Activated CD4-positive, alpha-beta T cell treated with anti-CD3 and anti-CD28 coated beads, Interleukin-2, Interleukin-4, amounts not matched to agents 100 ng/mL and 50 ng/mL, durations not matched to agents 16 hours and 8 hours (primary cell): Measurements from ENCODE around the gene UBE3B.
A peak's percentile ranks its signal among the peaks of the same experiment; 100 is the strongest.

Experiments
- DNase-seq: peaks from one replicate; pipeline ENCODE4 v3.0.0-alpha.2; 2020; ENCODE audit warnings: low spot score

The UBE3B gene

DNA sequence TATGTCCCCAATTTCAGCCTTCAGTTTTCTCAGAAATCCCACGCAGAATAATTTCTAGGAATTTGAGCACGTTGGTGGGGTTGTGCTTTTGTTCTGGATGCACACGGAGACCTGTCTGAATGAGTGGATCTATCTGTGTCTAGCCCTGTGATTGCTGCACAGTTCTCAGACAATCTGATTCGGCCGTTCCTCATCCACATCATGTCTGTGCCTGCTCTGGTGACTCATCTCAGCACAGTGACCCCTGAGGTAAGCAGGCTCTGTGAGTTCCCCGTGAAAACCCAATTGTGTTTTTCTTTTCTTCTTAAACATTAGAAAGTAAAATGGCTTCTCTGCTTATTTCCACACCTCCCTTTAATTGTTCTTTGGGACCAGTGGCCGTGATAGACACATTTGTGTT is 20.2 kb downstream of the UBE3B start:
- DNase-seq = no peak

DNA sequence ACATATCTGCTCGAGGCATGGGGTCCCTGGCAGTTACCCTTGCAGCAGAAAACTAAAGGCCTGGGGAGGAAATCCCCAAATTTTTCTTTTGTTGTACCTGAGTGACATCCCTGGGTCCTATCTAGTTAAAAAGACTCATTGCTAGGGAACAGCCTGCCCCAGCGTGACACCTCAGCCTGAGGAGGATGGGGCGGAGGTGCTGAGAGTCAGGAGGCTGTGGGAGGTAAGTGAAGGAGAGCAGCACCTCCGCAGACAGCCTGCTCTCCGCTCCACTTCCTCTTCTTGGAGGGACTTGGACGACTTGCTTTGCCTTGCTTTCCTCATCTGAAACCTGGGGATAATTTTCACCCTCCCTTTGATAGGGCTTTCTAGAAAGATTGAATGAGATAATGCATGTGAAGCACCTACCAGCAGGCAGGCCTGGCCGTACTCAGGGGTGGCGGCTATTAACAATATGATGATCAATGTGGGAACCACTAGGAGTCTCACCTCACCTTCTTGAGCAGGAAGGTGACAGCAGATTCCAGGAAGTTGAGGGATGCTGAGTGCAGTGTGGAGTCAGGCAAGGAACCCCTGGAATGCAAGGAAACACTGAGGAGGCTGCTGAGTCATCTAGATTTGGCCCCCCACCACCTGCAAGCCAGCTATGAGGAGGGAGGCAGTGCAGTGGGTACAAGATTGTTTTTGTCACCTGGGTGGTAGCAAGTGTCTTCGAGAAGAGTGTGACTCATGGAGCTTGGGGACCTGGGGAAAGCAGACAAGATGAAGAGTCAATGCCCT is 23.2 kb downstream of the UBE3B start:
- DNase-seq = no peak

DNA sequence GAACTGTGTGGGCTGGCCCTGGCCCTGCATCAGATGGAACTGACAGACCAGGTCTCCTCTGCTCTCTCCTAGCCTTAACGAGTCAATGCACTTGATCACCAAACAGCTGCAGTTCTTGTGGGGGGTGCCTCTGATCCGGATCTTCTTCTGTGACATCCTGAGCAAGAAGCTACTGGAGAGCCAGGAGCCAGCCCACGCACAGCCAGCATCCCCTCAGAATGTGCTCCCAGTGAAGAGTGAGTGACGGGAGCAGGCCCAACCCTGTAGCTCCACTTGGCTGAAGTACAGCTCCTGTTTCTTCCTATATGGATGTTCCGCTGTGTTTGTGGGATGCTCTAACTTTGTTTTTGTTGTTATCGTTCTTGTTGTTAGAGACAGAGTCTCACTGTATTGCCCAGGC is 23.9 kb downstream of the UBE3B start:
- DNase-seq = no peak

DNA sequence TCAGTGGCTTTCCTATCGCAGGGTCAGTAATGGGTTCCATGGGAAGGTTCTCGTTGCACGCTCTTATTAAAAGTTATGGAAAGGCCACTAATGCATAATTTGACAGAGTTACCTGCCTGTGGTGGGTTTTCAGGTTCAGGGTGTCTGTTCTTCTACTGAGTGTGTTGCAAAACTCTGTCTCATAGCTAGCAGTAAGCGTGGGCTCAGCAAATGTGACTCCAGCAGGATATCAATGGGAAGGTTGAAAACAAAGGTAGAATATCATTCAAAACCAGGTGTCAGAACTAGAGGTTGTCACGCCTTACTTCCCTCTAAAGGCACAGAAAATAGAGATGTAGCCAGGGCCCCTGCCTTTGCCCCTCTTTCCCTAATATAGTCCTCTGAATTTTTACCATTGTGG is 24.9 kb downstream of the UBE3B start:
- DNase-seq = no peak

DNA sequence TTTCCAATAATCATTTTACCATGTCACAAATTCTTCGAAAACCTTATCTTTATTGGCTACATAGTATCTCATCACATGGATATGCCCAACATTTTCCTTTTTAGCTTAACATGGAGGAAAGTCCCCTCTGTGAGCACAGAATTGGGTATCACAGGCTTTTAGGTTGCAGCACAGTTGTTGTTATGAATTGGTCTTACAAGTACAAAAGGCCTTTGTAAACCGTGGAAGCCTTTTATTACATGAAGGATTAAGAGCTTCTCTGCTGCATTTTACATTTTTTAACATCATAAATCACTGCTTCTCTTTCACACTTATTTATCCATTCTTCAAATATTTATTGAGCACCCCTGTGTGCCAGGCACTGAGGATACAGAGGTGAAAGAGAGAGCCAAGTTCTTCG is 26.2 kb downstream of the UBE3B start:
- DNase-seq = no peak

DNA sequence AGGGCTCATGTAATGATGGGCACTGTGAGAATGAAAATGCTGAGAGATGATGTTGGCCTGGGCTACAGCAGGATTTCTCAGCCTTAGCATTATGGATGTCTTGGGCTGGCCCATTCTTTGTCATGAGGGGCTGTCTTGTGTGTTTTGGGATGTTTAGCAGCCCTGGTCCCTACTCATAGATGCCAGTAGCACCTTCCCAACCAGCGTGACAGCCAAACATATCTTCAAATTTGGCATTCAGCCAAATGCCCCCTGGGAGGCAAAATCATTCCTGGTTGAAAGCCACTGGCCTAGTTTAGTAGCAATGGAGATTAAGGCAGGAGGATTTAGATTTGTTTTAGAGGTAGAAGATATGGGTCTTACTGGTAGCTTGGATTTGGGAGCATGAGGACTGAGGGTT is 26.6 kb downstream of the UBE3B start:
- no peak for DNase-seq

DNA sequence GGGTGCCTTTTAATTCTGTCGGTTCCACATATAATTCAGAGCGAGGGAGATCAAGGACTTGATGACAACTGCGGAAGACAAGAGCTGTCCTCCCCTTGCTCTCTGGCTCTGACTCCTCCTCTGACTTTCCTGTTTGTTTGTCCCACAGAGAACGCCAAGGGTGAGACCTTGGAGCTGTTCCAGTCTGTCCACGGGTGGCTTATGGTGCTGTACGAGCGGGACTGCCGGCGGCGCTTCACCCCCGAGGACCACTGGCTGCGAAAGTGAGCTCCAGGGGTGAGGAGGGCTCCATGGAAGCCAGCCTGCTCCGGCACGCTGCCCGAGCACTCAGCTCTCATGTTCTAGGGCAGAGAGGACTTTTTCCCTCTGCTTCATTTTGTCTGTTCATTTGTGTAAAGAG is 32.8 kb downstream of the UBE3B start:
- no peak for DNase-seq

DNA sequence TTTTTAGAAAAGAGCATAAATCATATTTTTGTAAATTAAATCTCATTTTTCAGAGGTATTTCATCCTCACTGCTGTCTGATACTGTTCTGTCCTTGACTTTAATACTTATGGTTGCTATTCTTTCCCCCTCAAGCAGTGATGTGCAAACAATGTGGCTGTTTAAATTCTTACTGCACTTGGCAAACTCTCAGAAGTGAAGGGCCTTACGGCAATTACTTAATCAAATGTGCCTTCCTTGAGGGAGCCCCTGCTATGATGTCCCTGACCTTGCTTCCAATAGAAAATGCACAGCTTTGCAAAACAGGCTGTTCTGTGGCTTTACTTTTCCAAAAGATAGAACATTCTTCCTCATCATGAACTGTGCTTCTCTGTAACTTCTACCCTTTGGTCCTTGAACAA is 35.2 kb downstream of the UBE3B start:
- DNase-seq = no peak

DNA sequence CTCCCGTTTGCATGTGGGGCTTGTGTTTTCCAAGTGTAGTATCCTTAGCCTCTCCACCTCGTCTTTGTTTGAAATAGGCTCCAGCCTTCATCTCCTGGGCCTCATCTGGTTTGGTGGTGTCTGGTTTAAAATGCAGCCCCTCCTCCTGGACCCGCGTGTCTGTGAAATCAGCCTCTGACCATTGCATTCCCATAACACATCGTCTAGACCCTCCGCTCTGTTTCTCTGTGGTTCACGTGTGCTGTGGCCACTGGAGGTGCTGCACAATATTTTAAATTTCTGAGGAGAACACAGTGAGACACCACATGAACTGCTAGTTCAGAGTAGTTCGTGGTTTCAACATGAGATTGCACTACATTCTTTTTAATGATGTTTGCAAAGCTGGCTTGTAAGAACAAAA is 35.6 kb downstream of the UBE3B start:
- no peak for DNase-seq

DNA sequence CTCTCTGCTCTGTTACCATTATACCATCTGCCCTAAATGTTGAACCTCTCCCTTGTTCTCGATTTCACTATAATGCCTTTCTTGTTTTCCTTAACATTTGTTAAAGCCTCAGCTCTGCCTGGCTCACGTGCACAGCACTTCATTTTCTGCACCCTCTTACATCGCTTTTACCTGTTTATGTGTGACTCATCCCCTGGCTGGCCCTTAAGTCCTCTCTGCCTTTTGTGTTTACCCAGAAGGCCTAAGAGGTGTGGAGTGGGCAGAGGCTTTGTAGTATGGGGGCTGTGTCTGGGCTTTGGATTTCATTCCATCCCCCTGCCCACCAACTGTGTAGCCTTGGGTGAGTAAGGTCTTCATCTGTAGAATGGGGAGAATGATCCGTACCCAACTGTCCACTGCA is 36.5 kb downstream of the UBE3B start:
- no peak for DNase-seq

DNA sequence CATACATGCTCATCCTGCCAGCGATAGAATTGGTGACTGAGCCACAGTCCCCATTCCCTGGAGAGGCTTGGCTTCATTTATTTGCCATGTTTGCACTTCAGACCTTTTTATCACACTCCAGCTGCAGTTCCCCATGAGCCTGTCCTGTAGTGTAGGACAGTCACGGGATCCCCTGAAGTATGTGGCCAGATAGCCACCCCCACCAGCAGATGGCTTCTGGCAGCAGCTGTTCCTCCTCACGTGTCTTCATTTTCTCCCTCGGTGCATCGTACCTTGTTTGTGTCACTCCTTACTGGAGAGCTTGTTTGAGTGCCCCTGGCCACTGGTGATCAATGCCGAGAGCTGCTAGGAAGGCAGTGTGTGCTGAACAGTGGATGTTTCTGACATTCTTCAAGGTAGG is 40.2 kb downstream of the UBE3B start:
- DNase-seq = no peak

DNA sequence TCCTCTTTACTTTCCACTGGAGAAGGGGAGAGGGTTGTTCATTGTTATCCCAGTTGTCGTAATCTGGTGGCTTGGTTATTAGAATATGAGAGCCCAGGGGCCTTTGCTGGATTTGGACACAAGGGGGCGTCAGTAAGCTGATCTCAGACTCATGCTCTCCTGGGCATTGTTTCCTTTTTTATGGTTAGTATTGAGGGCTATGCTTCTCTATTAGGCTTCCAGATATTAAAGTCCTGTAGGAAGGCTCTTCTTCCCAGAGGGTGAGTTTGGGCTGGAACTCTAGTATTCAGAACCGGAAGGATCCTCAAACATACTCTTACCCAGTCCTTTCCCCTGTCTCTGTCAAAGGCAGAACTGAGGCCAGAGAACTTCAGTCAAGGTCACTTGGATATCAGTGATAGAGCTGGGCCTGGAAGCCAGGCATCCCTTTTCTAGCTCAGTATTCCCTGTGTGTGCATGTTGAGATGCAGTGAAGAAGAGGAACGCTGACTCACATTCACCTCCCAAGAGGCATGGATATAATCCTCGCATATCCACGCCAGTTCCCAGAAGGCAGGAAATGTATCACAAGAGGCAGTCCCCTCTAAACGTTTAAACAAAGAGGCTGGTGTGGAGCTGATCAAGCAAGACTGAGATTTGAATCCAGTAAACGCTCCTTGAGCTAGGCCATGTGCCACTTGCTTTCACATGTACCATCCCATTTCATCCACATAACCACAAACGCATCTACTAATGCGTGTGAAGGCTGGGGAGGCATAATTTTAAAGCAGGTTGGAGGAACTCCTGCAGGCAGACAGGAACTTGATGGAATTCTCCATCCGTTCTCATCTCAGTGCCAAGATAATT is 41.6 kb downstream of the UBE3B start:
- DNase-seq = peak; percentile 56

DNA sequence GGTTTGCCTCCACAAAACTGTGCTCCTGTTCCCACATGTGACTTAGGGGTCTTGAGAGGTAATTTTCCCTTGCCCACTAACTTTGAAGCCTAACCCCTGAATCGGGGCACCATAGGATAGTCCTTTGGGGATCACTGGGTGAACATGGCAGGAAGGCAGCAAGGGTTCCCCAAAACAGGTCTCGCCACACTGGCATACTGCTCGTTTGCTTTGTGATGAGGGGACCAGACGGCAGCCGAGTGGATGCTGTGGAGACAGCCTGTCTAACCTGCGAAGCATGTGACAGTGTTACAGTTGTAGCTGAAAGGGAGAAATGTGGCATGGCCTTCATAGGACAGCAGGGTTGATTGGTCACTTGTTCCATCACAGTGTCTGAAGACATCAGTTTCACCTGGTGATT is 42.4 kb downstream of the UBE3B start:
- DNase-seq = no peak

DNA sequence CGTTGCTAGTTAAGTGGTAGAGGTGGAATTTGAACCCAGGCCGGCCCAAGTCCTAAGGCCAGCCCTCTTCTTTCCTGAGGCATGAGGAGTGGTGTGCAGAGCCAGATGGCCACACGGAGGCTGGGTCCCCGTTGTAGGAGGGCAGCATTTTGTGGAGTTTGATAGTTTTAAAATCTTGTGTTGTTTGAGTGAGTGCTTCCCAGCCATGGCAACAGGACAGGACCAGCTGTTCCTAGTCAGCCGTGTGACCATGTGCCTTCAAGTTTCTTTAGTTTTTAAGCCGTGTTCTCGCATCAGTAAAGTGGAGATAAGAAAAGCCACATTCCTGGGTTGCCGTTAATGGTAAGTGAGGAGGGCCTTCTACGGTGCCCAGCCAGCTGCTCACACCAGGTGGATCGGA is 44.4 kb downstream of the UBE3B start:
- DNase-seq = no peak

DNA sequence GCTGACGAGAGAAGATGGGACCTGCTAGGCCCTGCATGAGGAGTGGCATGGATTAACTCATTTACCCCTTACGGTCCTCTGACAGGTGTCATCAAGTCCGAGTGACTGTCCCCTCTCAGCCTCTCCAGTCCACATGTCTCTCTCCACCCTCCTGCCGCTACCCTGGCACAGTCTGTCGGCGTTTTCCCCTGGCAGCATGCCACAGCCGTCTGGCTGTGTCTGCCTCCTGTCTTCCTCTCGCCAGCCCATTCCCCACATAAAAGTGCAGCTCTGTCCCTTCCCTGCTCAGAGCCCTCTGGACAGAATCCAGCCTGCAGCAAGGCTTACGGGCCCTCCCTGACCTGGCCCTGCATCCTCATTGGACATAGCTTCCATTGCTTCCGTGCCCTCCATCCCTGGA is 45.6 kb downstream of the UBE3B start:
- DNase-seq = no peak

DNA sequence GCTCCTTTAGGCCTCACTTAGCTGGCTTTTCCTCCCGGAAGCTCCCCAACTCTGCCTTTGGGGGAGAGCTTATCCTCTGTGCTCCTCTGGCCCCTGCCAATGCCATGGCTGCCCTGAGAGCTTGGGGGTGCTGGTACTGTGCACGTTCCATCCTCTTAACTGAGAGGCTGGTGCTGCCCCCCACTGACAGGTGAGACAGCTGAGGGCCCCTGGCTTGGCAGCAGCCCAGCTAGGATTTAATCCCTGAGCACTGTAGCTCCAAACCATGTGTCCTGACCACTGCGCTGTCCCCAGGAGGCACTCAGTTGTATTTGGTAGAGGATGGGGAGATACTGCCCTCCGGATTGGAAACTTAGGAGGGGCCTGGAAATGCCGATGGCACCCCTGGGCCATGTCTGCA is 46.1 kb downstream of the UBE3B start:
- DNase-seq = no peak

DNA sequence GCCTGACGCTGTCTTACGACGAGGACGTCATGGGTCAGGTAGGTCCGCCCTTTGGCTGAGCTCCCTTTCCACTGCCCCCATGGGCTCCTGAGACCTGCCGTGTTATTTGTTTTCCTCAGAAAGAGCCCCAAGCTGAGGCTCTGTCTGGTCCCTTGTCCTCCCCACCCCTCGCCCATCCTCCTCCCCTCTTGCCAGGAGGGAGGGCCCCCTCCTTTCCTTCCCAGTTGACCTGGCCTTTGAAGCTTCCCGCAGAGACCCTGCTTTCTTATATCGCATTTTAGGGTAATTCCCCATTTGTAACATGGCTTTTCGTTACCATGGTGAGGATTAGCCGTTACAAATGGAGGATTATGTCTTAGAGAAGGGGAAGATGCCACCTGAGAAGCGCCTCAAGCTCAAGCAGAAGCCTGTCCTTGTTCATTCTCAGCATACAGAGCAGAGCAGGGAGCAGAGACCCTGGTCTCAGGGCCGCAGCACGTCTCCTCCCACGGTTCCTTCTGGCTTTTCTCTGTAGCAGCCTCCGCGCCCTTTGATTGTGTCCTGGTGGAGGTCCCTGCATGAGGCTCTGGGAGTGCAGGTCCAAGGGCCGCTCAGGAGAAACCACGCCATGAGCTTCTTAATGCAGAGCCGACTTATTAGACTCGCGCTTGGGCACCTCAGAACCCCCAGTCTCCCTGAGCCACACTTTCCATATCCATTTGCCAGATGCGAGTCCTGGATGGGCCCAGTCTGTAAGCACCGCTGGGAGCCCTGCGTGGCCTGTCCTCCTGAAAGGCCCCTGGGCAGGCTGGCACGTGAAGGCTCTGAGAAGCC is 47.2 kb downstream of the UBE3B start:
- no peak for DNase-seq

DNA sequence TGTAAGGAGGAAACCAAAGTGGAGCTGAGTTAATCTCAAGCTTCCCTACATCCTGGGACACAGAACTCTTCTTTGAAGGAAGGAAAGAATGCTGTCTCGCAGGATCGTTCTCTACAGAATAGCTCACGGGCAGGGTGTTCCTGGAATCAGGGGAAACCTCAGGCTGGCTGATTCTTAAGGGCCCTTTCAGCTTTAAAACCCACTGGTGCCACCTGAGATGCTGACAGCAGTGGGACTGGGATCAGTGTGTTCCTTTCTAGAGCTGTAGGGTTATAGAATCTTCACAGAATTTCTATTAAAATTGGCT is 47.8 kb downstream of the UBE3B start:
- DNase-seq = no peak

DNA sequence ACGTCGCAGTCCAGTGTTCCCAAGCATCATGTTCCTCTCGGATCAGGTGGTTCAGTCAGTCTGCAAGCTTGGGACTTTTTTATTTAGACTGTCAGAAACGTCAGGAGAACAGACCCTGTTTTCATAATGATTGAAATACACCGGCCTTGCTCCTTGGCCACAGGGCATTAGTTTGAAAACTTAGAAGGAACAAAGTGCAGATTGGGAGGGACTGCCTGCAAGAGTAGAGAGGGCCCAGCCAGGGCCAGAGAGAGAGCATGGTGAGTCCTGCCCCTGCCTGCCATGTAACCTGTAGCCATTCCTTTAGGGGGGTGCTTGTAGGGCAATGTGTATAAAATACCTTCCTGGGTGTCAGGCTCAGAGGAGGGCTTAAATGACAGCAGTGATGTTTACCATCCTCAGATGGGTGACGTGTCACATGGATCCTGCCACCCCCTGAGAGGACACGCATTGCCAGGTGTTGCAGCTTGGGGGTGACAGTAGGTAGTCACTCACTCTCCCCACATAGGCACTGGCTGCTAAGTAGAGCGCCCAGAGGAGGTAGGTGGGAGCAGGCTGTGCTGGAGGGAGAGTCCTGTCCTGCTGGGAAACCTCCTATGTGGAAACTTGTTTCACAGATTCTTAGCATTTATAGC is 50.2 kb downstream of the UBE3B start:
- no peak for DNase-seq

DNA sequence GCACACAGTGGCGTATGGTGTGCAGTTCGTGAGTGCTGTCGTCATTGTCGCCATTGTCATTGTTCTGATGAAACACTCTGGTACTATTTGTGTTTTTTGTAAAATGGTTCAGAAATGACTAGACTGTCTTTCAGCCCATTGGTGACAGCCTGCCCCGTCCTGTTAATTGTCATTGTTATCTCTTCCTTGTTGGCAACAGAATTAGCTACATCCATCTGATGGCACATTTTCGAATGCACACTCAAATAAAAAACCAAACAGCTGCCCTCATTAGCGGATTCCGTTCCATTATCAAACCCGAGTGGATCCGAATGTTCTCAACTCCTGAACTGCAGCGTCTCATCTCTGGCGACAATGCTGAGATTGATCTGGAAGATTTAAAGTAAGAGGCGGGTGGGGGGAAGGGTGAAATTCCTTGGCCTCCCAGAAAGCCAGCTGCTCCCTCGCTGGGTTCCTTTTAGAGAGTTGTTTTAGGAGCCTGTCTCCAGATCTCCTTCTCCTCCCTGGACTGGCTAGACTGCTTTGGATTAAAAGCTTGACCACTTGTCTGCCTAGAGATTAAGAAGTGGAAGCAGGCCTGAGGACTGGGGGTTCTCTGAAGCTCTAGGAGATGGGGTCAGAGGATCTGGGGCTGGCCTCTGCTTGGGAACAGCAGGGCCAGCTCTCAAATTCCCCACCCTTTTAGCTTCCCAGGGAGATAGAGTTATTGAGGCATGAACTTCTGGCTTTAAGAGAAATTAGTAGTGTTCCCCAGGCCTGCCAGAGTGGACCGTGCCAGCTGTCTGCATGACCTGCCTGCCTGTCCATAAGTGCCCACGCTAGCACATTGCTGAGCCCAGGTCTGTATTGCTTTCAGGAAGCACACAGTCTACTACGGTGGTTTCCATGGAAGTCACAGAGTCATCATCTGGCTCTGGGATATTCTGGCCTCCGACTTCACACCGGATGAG is 52.5 kb downstream of the UBE3B start:
- no peak for DNase-seq

DNA sequence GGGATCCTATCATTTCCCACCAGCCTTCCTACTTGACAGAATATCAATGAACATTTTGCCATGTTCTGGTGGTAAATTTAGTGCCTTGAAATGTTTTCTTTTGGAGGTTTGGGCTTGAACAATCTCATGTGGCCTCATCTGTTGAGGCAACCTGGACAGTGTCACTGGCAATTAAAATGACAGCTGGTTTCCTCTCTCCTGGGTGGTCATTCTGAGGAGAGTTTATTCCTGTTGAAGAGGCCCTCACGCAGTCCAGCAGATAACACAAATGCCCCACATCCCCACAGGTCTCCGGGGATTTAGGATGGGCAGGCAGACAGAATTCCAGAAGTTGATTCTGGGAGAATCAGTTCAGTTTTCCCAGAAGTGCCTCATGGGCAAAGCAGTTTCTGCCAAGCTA is 54.0 kb downstream of the UBE3B start:
- no peak for DNase-seq
